Activated naive CD4-positive, alpha-beta T cell treated with anti-CD3 and anti-CD28 coated beads, Interleukin-2, amount 50 U/mL, for 24 hours (primary cell): ENCODE data around the gene NOTCH4.

Experiments used
- H3K27ac Mint-ChIP-seq: one replicate; pipeline ENCODE4 v1.8.0; 2021; ENCODE audit warnings: mild to moderate bottlenecking, mixed read lengths
- H3K27me3 Mint-ChIP-seq: one replicate; pipeline ENCODE4 v1.8.0; 2021; ENCODE audit warnings: mixed read lengths
- H3K36me3 Mint-ChIP-seq: one replicate; pipeline ENCODE4 v1.8.0; 2021; ENCODE audit warnings: mixed read lengths
- H3K4me1 Mint-ChIP-seq: one replicate; pipeline ENCODE4 v1.8.0; 2021; ENCODE audit warnings: mixed read lengths
- H3K4me3 Mint-ChIP-seq: one replicate; pipeline ENCODE4 v1.8.0; 2021; ENCODE audit warnings: mild to moderate bottlenecking, mixed read lengths
- H3K9me3 Mint-ChIP-seq: one replicate; pipeline ENCODE4 v1.8.0; 2021; ENCODE audit warnings: mixed read lengths

The NOTCH4 gene

DNA sequence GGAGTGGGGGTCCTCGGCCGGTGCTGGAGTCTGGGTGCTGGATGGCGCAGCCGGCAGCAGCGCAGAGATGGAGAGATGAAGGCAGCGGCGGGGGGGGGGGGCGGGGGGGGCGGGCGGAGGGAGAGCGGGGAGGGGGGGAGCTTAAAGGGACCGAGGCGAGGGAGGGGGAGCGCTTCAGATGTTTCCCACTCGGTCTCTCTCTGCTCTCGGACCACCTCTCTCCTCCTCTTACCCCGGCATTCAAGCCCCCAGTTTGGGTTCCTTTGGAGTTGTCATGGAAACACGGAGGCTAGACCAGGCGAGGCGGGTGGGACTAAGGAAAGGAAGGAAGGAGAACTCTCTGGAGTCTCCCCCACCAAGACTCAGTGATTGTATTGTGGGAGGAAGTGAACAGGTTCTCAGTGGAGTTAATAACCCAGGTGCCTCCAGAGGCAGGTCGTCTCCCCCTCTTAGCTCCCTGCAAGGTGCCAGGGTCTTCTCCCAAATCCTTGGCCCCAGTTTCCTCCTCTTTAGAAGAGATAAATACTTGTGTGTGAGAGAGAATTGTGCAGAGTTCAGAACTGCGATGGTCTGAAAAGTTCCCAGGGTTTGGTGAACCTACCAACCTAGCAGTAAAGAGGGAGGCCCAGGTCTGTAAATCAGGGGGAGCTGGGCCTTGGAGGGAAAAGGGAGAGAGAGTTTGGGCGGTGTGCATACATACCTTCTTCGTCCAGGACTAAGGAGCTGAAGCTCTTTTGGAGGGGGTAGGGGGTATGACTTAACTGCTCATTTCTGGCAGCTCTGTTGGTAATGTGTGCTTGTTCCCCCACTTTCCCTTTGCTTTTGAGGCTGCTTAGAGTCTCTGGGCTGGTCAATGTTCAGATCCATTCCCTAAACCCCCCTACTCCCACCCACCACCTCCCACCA is 71.8 kb downstream of the NOTCH4 start, which contains the start of gene PRRT1:
Gene PRRT1, minus strand, starts transcription at position 77 of the 906 bp plus-strand sequence. CDS start 112 bp downstream, outside the sequence.
- Mint-ChIP-seq H3K36me3 (no peaks in the 10 kb centered on the region), H3K9me3 (no peaks in the 10 kb centered on the region), H3K4me1 (peaks cover 67% of the 10 kb centered on the region), H3K27ac (no peak within 1 kb of the TSS), H3K4me3 (peak within 1 kb of the TSS; percentile 99), H3K27me3 (peaks cover 4% of the 10 kb centered on the region)

DNA sequence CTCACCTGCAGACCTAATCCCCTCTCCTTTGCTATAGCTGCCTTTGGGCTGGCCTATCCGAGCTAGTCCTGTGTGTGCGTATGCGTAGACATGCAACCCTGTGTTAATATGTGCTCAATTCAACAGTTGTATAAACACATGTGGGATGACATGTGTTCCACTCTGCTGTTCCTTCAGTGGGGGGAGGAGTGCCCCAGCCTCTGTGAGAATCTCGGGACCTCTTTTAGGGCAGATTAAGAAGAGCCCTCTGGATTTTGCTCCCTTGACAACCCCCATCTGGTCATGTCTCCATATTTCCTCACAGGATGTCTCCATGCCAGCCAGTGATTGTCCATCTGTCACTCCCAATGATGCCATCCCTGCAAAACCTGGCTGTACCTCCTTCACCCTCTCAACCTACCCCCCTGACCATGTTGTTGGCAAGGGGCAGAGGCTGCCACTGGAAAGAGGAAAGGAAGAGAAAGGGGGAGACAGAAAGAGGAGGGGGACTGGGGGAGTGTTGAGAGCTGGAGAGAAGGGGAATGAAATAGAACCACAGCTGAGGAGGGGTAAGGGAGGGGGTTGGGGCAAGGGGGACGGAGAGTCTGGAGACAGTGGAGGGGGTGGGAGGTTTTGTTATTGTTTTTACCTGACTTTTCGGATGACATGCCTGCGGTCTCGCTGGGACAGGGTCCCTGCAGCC is 72.5 kb downstream of the NOTCH4 start:
- no peaks in the 10 kb centered on the region for H3K9me3 Mint-ChIP-seq
- peaks cover 67% of the 10 kb centered on the region for H3K4me1 Mint-ChIP-seq
- H3K36me3 Mint-ChIP-seq, result no peaks in the 10 kb centered on the region
- no peak overlapping the region for H3K27ac Mint-ChIP-seq
- H3K4me3 Mint-ChIP-seq, result peak overlapping the region; percentile 70
- peaks cover 4% of the 10 kb centered on the region for H3K27me3 Mint-ChIP-seq

DNA sequence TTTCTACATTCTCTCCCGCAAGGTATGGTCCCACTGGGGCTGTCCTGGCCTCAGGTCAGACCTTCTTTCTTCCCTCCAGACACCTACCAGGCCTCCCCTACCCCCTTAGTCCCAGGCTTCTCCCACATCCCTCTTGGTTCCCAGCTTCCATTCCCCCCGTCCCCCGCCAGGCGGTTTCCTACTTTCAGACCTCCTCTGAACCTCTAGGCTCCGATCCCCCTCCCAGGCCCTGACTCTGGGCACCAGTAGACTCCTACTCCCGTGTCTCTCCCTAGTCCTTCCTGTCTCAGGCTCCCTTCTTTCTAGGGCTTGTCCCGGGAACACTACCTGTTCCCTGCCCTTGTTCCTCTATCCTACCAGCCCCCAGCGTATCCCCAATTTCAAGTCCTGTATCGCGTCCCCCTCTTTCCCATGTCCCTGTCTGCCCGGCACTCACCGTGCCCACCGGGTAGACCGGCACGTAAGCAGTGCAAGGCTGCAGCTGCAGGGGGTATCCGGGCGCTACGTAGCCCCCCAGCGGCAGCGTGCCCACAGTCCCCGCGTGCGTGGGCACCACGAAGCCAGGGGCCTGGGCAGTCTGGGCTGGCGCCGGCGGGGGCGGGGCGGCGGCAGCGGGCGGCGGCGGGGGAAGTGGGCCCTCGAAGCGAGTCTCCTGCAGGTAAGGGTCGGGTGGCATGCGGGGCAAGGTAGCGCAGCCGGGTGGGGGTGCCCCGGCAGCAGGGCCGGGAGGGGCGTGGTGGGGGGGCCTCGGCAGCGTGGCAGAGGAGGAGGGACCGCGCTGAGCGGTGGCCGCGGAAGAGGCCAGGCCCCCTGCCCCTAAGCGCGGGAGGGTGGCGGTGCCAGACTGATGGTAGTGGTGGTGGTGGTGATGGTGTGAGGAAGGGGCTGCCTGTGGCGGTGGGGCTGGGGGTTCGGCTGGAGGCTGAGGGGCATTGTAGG is 73.7 kb downstream of the NOTCH4 start:
- H3K27me3 Mint-ChIP-seq, result peaks cover 4% of the 10 kb centered on the region

DNA sequence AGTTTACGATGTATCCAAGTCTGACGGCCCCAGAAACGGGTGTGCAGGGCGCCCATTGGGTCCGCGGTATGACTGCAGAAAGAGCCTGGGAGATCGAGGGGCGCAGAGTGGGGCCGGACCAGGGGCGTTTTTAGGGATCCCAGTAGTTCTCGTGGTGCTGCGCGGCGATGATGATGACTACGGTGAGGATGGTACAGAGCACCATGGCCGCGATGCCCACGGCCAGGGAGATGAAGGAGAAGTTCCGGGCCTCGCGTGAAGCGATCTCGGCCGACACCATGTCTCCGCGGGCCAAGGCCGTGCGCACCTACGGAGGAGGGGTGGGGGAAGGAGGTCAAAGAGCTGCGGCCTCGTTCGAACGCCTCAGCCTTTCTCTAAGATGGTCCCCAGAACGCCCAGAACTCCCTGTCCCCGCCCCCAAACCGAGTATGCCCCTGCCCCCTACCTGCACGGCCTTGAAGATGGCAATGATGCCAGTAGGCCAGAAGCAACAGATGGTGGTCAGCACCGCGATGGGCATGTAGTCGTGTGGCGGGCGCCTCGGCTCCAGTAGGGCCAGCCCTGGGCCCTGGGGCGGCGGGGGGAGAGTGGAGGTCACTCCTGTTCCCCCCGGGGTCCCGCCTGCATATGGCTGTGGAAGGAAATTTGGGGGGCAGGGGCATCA is 74.6 kb downstream of the NOTCH4 start:
- Mint-ChIP-seq H3K27ac (peak overlapping the region; percentile 25), H3K4me1 (peaks cover 52% of the 10 kb centered on the region), H3K27me3 (peaks cover 4% of the 10 kb centered on the region), H3K9me3 (no peaks in the 10 kb centered on the region), H3K36me3 (no peaks in the 10 kb centered on the region), H3K4me3 (peak overlapping the region; percentile 84)

More for the DNA sequence above, 73.7 kb downstream of the NOTCH4 start:
- Mint-ChIP-seq H3K4me3 (peak overlapping the region; percentile 70), H3K27ac (no peak overlapping the region), H3K4me1 (peaks cover 61% of the 10 kb centered on the region), H3K9me3 (no peaks in the 10 kb centered on the region), H3K36me3 (no peaks in the 10 kb centered on the region)

DNA sequence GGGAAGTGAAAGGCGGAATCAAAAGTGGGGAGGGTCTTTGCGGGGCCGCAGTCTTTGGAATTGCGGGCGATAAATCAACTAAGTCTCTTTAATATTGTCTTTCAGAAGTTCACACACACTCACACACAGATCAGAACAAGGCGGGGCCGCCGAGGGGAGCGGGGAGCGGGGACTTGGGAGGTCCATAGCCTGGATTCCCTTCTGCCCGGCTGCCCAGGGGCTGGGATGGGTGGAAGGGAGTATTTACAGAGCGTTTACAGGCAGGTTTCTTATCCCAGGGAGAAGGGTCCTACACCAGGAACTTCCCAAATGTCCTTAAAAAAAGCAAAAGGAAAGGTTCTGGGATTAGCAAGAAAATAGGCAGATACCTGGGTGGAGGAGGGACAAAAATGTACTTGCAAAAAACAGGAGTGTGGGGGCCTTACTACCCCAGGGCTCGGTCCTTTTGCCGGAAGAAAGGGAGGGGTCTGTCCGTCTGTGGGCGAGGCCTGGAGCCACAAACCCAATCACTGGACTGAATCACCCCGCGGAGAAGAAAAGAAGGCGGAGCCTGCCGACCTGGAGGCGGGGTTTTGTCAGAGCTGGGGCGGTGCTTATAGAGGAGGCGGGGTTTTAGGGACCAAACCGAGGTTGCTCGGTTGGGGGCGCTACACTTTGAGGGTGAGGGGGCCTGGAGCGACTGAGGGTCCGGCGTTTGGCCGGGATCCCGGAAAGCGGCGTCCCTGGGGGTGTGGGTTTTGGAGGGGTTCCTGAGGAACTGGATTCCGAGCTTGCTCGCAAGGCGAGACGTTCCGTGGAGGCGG is 75.4 kb downstream of the NOTCH4 start:
- H3K27me3 Mint-ChIP-seq, result peaks cover 4% of the 10 kb centered on the region
- peak overlapping the region; percentile 25 for H3K27ac Mint-ChIP-seq
- H3K36me3 Mint-ChIP-seq, result no peaks in the 10 kb centered on the region
- peaks cover 45% of the 10 kb centered on the region for H3K4me1 Mint-ChIP-seq
- H3K9me3 Mint-ChIP-seq, result no peaks in the 10 kb centered on the region
- H3K4me3 Mint-ChIP-seq, result peak overlapping the region; percentile 84

DNA sequence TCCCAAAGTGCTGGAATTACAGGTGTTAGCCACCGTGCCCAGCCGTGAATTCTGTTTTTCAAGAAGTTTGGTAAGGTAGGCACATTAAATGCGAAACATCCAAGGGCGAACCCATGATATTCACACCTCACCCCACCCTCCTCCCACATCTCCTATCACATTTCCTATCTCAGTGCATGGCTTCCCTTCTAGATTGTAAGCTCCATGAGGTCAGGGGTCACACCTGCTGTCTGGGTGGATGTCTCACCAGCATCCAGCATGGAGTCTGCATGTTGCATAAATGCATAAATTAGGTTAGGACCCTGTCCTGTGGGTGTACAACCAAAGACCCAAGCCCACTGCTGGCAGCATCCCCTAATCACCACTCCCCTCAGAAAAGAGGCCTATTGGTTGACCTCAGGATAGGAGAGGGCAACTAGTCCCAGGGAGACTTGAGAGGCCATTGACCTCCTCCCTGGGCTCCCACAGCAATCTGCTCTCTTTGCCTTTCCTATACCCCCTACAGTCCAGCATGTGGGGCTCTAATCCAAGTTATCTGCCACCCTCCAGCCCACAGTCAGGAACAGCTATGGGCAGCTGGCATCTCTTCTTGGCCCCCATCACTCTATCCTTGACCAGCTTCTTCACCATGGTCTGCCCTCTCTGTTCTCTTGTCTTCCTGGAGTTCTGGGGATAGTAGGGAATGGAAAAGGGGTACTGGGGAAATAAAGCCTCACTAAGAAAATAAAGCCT is 76.3 kb downstream of the NOTCH4 start:
- no peak overlapping the region for H3K4me3 Mint-ChIP-seq
- H3K4me1 Mint-ChIP-seq, result peaks cover 36% of the 10 kb centered on the region
- H3K36me3 Mint-ChIP-seq, result no peaks in the 10 kb centered on the region
- no peak overlapping the region for H3K27ac Mint-ChIP-seq
- H3K27me3 Mint-ChIP-seq, result peaks cover 4% of the 10 kb centered on the region
- H3K9me3 Mint-ChIP-seq, result no peaks in the 10 kb centered on the region

DNA sequence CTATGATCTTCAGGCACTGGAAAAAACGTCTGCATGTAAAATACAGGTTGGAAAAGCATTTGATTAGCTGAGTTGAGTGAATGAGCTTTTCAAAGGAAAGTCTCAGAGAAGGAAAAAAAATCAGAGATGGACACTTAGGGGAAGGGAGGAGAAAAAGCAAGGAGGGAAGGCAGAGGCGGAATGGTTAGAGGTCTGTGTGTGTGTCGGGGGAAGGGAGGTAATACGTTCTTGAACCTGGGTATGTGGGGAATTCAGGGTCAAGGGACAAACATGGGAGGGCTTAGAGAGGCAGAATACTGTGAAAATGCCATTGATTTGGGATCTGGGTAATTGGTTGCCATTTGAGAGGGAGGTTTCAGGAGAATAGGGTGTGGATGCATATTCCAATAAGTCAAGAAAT is 77.2 kb downstream of the NOTCH4 start:
- H3K9me3 Mint-ChIP-seq, result no peaks in the 10 kb centered on the region
- no peak overlapping the region for H3K4me3 Mint-ChIP-seq
- H3K4me1 Mint-ChIP-seq, result peaks cover 28% of the 10 kb centered on the region
- no peaks in the 10 kb centered on the region for H3K36me3 Mint-ChIP-seq
- H3K27ac Mint-ChIP-seq, result no peak overlapping the region
- peaks cover 4% of the 10 kb centered on the region for H3K27me3 Mint-ChIP-seq

DNA sequence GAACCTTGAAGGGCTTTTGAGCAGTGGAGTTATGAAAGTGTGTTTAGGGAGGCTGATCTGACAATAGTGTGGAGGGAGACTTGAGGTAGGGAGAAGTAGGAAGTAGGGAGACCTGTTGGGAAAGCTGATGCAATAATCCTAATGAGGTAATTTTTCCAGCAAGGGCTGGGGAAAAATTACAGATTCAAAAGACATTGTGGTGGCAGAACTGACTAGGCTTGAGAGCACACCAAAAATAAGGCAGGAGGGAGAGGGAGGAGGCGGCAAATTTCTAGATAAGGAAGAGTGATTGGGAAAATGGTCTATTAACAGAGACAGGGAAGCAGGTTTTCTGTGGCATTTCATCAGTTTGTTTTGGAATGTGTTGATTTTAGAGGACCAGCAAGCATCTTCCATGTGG is 77.6 kb downstream of the NOTCH4 start:
- H3K27ac Mint-ChIP-seq, result no peak overlapping the region
- H3K27me3 Mint-ChIP-seq, result peaks cover 3% of the 10 kb centered on the region
- H3K36me3 Mint-ChIP-seq, result no peaks in the 10 kb centered on the region

More for the DNA sequence above, 77.6 kb downstream of the NOTCH4 start:
- peaks cover 26% of the 10 kb centered on the region for H3K4me1 Mint-ChIP-seq
- H3K4me3 Mint-ChIP-seq, result no peak overlapping the region
- no peaks in the 10 kb centered on the region for H3K9me3 Mint-ChIP-seq
